PC-9 (cell line): ENCODE data around the gene SLC40A1.

ENCODE experiments used
- CTCF ChIP-seq: fragments of 200-600 bp; sonication (generic); conservative IDR thresholded peaks from 2 replicates; pipeline ENCODE4 v1.6.1; 2017; ENCODE audit warnings: mixed run types, antibody characterized with exemption, mild to moderate bottlenecking, moderate library complexity
- EZH2 ChIP-seq: fragments of 200-600 bp; sonication (generic); IDR thresholded peaks from 2 replicates; pipeline ENCODE4 v1.8.0; 2017; ENCODE audit warnings: antibody characterized with exemption, low read depth

GRCh38 chr2:189548666-189549448, 31.7 kb downstream of the SLC40A1 start:
- TF ChIP-seq EZH2 = no peak
- TF ChIP-seq CTCF = no peak
